MCF 10A (cell line): ENCODE data around the gene FOXO3. TPM values are rescaled to one million over a fixed set of nuclear protein-coding genes. Genes with fewer than 3 reads are reported as not detected.

Source experiments
- BruUV-seq: library from RNA; stranded (reverse); fragments of 400-500 nt; replicated peaks from 2 replicates; lab custom pipeline; 2021; lab: Mats Ljungman, UMichigan
- CTCF ChIA-PET: fragments of 300-600 bp; sonication (Branson Sonifier 250); formaldehyde crosslinking; extraction: SDS; loops from one replicate; lab custom pipeline; 2021; ENCODE audit warnings: antibody characterized with exemption, inconsistent platforms; lab: Yijun Ruan, JAX
- POLR2A ChIA-PET: fragments of 300-600, 350-650 bp; sonication (Branson Sonifier 250); formaldehyde crosslinking; extraction: SDS; loops from one replicate; lab custom pipeline; 2020; ENCODE audit warnings: antibody characterized with exemption, inconsistent platforms; lab: Yijun Ruan, JAX
- DNase-seq: peaks from one replicate; pipeline ENCODE4 v3.0.0-alpha.2; 2018; ENCODE audit not compliant: unreplicated experiment
- H3K27ac Mint-ChIP-seq: one replicate; pipeline ENCODE4 v1.8.0; 2022; ENCODE audit warnings: mild to moderate bottlenecking, low read depth, mixed read lengths; ENCODE audit not compliant: unreplicated experiment
- H3K27me3 Mint-ChIP-seq: one replicate; pipeline ENCODE4 v1.8.0; 2022; ENCODE audit warnings: mixed read lengths; ENCODE audit not compliant: insufficient read depth, unreplicated experiment
- H3K36me3 Mint-ChIP-seq: one replicate; pipeline ENCODE4 v1.8.0; 2022; ENCODE audit warnings: mild to moderate bottlenecking, moderate library complexity, mixed read lengths; ENCODE audit not compliant: insufficient read depth, unreplicated experiment
- H3K4me1 Mint-ChIP-seq: one replicate; pipeline ENCODE4 v1.8.0; 2022; ENCODE audit warnings: mixed read lengths; ENCODE audit not compliant: insufficient read depth, unreplicated experiment
- H3K4me3 Mint-ChIP-seq: one replicate; pipeline ENCODE4 v1.8.0; 2022; ENCODE audit warnings: mild to moderate bottlenecking, moderate library complexity, mixed read lengths; ENCODE audit not compliant: unreplicated experiment
- H3K9me3 Mint-ChIP-seq: one replicate; pipeline ENCODE4 v1.8.0; 2022; ENCODE audit warnings: mixed read lengths; ENCODE audit not compliant: unreplicated experiment
- CTCF ChIP-seq: fragments of 200-600 bp; IDR thresholded peaks from one replicate; pipeline ENCODE4 v1.8.0; 2022; ENCODE audit warnings: antibody characterized with exemption, mild to moderate bottlenecking; ENCODE audit not compliant: unreplicated experiment
- intact Hi-C: fragments of 100-400 bp; cut with micrococcal nuclease; formaldehyde crosslinking; loops from 2 replicates; pipeline ENCODE4 v1.14.1; 2022
- total RNA-seq: library from RNA; stranded (reverse); gene quantifications from 2 replicates; pipeline ENCODE4 v1.2.3, GENCODE V29; 2022

Gene FOXO3
- total RNA-seq, 1 experiment from 2014 or later, result 53.0 TPM

DNA sequence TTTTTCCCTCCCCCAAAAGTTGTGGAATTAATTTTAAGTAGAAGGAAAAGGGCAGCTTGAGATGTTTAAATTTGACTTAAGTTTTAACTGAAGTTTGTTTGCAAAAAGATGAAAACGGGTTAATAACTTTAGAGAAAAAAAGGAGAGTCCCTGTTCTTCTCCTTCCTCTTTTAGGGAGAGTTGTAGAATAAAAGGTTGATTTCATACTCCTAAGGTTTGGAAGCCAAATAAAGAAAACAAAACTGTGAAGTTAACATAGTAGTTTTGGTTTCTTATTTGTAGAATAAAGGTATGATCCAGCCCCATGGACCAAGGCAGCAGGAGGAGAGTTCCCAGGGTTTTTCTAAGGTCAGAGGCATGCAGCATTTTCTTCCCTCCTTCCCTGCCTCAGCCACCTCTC is 33.4 kb downstream of the FOXO3 start:
- Mint-ChIP-seq H3K27ac (peak overlapping the region; percentile 43), H3K9me3 (no peaks in the 10 kb centered on the region), H3K27me3 (no peaks in the 10 kb centered on the region), H3K4me3 (no peak overlapping the region), H3K36me3 (peaks cover 39% of the 10 kb centered on the region), H3K4me1 (peaks cover 66% of the 10 kb centered on the region)
- TF ChIP-seq CTCF, result no peak
- BruUV-seq, result no TSS peak
- intact Hi-C loops, result no loop called here
- CTCF ChIA-PET, result interaction anchor here (0.7 to 1.5 kb wide), 4 partner anchors 14 to 479 kb away, joined by 3 to 4 read pairs (median 3); no protein-coding TSS in a partner anchor
- no peak for DNase-seq
- POLR2A ChIA-PET, result interaction anchor here (1.4 to 8.9 kb wide), 7 partner anchors 12 to 59 kb away, joined by 5 to 164 read pairs (median 16); partner anchors contain the start of gene FOXO3

- no peaks in the 10 kb centered on the region for H3K27me3 Mint-ChIP-seq
- no peaks in the 10 kb centered on the region for H3K9me3 Mint-ChIP-seq
- ChIA-PET CTCF (interaction anchor here (0.8 to 1.5 kb wide), 3 partner anchors 14 to 298 kb away, joined by 3 to 4 read pairs (median 3); no protein-coding TSS in a partner anchor), POLR2A (interaction anchor here (0.9 to 8.9 kb wide), 7 partner anchors 13 to 60 kb away, joined by 4 to 164 read pairs (median 9); partner anchors contain the start of gene FOXO3)
- DNase-seq, result peak; percentile 61
- H3K36me3 Mint-ChIP-seq, result peaks cover 36% of the 10 kb centered on the region
- peak overlapping the region; percentile 43 for H3K4me3 Mint-ChIP-seq
- peaks cover 66% of the 10 kb centered on the region for H3K4me1 Mint-ChIP-seq
- H3K27ac Mint-ChIP-seq, result peak overlapping the region; percentile 43
- intact Hi-C loops, result no loop called here
- no TSS peak for BruUV-seq
- no peak for TF ChIP-seq CTCF
Observed at GRCh38 chr6:108594640-108595039, 33.9 kb downstream of the FOXO3 start.

GRCh38 chr6:108596956-108597355 is 36.2 kb downstream of the FOXO3 start:
- Mint-ChIP-seq H3K9me3 (no peaks in the 10 kb centered on the region), H3K27me3 (no peaks in the 10 kb centered on the region), H3K4me3 (no peak overlapping the region), H3K27ac (no peak overlapping the region), H3K4me1 (peaks cover 56% of the 10 kb centered on the region), H3K36me3 (peaks cover 23% of the 10 kb centered on the region)
- no peak for TF ChIP-seq CTCF
- intact Hi-C loops, result no loop called here
- BruUV-seq, result no TSS peak
- ChIA-PET CTCF (interaction anchor here (1.1 to 1.5 kb wide), 2 partner anchors 29 to 185 kb away, joined by 3 read pairs; no protein-coding TSS in a partner anchor), POLR2A (interaction anchor here (0.5 to 3.5 kb wide), 11 partner anchors 8 to 955 kb away, joined by 3 to 27 read pairs (median 3); partner anchors contain the start of gene FOXO3)
- no peak for DNase-seq

DNA sequence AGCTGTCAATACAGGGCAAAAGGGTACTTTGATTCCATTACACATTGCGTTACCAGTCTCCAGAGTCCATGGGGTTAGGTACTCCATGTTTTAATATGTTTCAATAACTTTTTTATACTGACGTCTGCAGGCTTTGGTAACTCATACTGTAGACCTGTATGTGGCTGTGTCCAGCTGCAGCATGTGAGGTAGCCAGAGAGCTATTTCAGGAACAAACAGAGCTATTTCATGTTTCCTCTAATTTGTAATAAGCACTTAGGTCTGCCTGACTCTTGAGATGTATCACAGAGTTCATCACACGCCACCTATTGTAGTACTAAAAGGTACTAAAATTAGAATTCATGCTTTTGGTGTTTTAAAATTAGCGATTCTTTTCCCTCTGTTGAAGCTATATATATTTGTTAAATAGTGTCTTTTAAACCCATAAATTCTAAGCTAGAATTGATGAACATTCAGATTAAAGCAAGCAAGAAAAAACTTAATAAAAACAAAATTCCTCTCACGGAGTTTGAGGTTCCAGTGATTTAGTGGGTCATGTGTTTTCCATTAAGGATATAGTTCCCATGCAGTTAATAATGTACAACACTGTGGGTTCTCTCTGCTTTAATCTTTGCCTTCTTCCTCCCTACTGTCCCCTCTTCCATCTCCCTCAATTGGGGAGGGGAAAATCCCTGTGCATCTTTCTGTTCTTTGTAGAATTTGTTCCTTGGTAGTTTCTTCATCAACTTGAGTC is 37.0 kb downstream of the FOXO3 start:
- H3K4me3 Mint-ChIP-seq, result peak overlapping the region; percentile 29
- ChIA-PET CTCF (interaction anchor here (0.7 to 1.5 kb wide), 7 partner anchors 9 to 184 kb away, joined by 3 to 4 read pairs (median 3); no protein-coding TSS in a partner anchor), POLR2A (interaction anchor here (0.9 to 3.5 kb wide), 12 partner anchors 9 to 56 kb away, joined by 3 to 27 read pairs (median 4); partner anchors contain the start of gene FOXO3)
- peaks cover 48% of the 10 kb centered on the region for H3K4me1 Mint-ChIP-seq
- intact Hi-C loops, result no loop called here
- H3K27ac Mint-ChIP-seq, result peak overlapping the region; percentile 64
- BruUV-seq, result no TSS peak
- peaks cover 18% of the 10 kb centered on the region for H3K36me3 Mint-ChIP-seq
- no peaks in the 10 kb centered on the region for H3K9me3 Mint-ChIP-seq
- DNase-seq, result no peak
- H3K27me3 Mint-ChIP-seq, result no peaks in the 10 kb centered on the region
- no peak for TF ChIP-seq CTCF
